Stimulated activated CD8-positive, alpha-beta memory T cell treated with anti-CD3 and anti-CD28 coated beads, Interleukin-15, amount 100 ng/mL, for 48 hours (primary cell): Measurements from ENCODE around the gene NOSTRIN.
"Not testable (repeated sequence)": the region's sequence is repeated elsewhere in the genome, so short reads cannot be mapped to it uniquely, and the experiment has no call there.

Experiments
- DNase-seq, 2 donors: peaks; one replicate each; pipeline ENCODE4 v3.0.0-alpha.2; 2020; ENCODE audit warnings: low read depth in 2 of 2

Gene NOSTRIN

GRCh38 chr2:168801961-168802858 is at the start of gene NOSTRIN:
Gene NOSTRIN, plus strand, starts transcription at chr2:168802637. Its CDS starts 10 bp downstream, at chr2:168802647.
- no peak for DNase-seq

GRCh38 chr2:168753765-168754329 is 48.6 kb upstream of the NOSTRIN start:
- no peak for DNase-seq

GRCh38 chr2:168757223-168757622 is 45.2 kb upstream of the NOSTRIN start:
- DNase-seq: no peak

- DNase-seq: no peak
Measured at GRCh38 chr2:168758970-168759820, 43.2 kb upstream of the NOSTRIN start.

GRCh38 chr2:168765401-168765800 is 37.0 kb upstream of the NOSTRIN start:
- no peak for DNase-seq

- no peak for DNase-seq
Measured at GRCh38 chr2:168766600-168766999, 35.8 kb upstream of the NOSTRIN start.

GRCh38 chr2:168767258-168767657 is 35.2 kb upstream of the NOSTRIN start:
- no peak for DNase-seq

GRCh38 chr2:168768357-168768756 is 34.1 kb upstream of the NOSTRIN start:
- DNase-seq: not testable (repeated sequence)

GRCh38 chr2:168770796-168771195 is 31.6 kb upstream of the NOSTRIN start:
- DNase-seq: no peak

GRCh38 chr2:168772704-168773103 is 29.7 kb upstream of the NOSTRIN start:
- no peak for DNase-seq

GRCh38 chr2:168773128-168773527 is 29.3 kb upstream of the NOSTRIN start:
- DNase-seq: no peak

- peak in 1 of 2 donors; percentile 14 for DNase-seq
Measured at GRCh38 chr2:168773719-168774521, 28.5 kb upstream of the NOSTRIN start.

- DNase-seq: no peak
Measured at GRCh38 chr2:168775837-168776236, 26.6 kb upstream of the NOSTRIN start.

GRCh38 chr2:168780669-168781071 is 21.8 kb upstream of the NOSTRIN start:
- no peak for DNase-seq

GRCh38 chr2:168781191-168781817 is 21.1 kb upstream of the NOSTRIN start:
- no peak for DNase-seq

GRCh38 chr2:168782271-168782670 is 20.2 kb upstream of the NOSTRIN start:
- no peak for DNase-seq

GRCh38 chr2:168784993-168785392 is 17.4 kb upstream of the NOSTRIN start:
- no peak for DNase-seq

- DNase-seq: no peak
Measured at GRCh38 chr2:168787098-168787781, 15.2 kb upstream of the NOSTRIN start.

GRCh38 chr2:168787782-168788376 is 14.6 kb upstream of the NOSTRIN start:
- no peak for DNase-seq

- DNase-seq: no peak
Measured at GRCh38 chr2:168789776-168790175, 12.7 kb upstream of the NOSTRIN start.
